ENCODE results near the gene RFPL4A.
"Not testable (repeated sequence)": the region's sequence is repeated elsewhere in the genome, so short reads cannot be mapped to it uniquely, and the experiment has no call there.

Gene RFPL4A

GRCh38 chr19:55758797-55759196 lies at the start of gene RFPL4A:
RFPL4A (plus strand) TSS chr19:55759097; CDS start chr19:55761801, 2,704 bp downstream.
- DNase-seq (ENCODE audit: low spot score), result not testable (repeated sequence)

GRCh38 chr19:55711719-55712118 lies 47.2 kb upstream of the RFPL4A start:
- DNase-seq (ENCODE audit: low spot score), result no peak

- DNase-seq (ENCODE audit: low spot score), result no peak
Measured at GRCh38 chr19:55712804-55713631, 45.9 kb upstream of the RFPL4A start.

DNA sequence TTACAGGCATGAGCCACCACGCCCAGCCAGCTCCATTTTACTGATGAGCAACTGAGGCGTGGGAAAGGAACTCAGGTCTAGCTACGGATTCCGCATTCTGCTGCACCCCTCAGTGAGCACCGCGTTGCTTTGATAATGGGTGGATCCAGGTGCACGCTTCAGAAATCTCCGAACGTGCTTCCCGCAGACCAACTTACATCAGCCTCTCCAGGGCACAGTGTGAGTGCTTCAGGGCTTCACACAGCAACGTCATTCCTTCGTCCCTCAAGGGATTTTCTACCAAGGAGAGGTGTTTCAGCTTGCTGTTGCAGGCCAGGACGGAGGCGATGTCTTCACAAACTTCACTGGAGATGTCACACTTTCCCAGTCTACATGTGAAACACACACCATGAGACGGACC lies 42.4 kb upstream of the RFPL4A start:
- no peak for DNase-seq (ENCODE audit: low spot score)

DNA sequence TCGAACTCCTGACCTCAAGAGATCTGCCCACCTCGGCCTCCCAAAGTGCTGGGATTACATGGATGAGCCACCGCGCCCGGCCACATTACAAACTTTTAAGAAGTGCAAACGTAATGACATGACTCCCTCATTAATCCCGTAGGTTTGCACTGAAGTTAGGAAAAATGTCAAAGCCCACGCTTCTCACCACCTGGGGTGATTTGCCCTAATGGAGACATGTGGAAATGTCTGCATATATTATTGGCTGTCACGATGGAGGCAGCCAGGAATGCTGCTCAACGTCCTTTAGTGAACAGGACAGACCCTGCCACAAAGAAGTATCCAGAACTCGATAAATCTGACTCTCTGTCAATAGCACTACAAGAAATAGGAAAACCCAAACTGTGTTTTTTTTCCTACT lies 41.6 kb upstream of the RFPL4A start:
- DNase-seq (ENCODE audit: low spot score), result no peak

DNA sequence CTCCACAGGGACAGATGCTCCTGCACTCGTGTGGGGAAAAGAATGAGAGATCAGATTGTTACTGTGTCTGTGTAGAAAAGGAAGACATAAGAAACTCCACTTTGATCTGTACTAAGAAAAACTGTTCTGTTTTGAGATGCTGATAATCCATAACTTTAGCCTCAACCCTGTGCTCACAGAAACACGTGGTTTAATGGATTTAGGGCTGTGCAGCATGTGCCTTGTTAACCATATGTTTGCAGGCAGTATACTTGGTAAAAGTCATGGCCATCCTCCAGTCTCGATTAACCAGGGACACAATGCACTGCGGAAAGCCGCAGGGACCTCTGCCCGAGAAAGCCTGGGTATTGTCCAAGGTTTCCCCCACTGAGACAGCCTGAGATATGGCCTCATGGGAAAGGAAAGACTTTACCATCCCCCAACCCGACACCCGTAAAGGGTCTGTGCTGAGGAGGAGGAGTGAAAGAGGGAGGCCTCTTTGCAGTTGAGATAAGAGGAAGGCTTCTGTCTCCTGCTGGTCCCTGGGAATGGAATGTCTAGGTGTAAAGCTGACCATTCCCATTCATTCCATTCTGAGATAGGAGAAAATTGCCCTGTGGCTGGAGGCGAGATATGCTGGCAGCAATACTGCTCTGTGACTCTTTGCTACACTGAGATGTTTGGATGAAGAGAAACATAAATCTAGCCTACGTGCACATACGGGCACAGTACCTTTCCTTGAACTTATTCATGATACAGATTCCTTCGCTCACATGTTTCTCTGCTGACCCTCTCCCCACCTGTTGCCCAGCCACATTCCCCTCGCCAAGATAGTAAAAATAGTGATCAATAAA lies 40.8 kb upstream of the RFPL4A start:
- DNase-seq (ENCODE audit: low spot score), result not testable (repeated sequence)

DNA sequence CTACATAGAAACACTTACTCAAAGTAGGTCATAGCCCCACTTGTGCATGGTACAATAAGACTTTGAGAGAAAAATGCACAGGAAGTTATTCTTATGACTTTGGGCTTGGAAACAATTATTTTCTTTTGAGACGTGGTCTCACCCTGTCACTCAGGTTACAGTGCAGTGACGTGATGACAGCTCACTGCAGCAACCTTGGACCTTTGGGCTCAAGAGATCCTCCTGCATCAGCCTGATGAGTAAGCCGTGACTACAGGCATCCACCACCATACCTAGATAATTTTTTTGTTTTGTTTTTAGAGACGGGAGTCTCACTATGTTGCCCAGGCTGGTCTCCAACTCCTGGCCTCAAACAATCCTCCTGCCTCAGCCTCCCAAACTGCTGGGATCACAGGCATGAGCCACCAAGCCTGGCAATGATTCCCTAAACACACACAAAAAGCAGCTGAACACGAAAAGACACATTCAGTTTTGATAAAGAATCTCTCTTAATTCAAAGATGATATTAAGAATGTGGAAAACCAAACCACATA lies 38.6 kb upstream of the RFPL4A start:
- no peak for DNase-seq (ENCODE audit: low spot score)

- no peak for DNase-seq (ENCODE audit: low spot score)
Measured at GRCh38 chr19:55720801-55721200, 38.1 kb upstream of the RFPL4A start.

- no peak for DNase-seq (ENCODE audit: low spot score)
Measured at GRCh38 chr19:55723491-55723890, 35.4 kb upstream of the RFPL4A start.

DNA sequence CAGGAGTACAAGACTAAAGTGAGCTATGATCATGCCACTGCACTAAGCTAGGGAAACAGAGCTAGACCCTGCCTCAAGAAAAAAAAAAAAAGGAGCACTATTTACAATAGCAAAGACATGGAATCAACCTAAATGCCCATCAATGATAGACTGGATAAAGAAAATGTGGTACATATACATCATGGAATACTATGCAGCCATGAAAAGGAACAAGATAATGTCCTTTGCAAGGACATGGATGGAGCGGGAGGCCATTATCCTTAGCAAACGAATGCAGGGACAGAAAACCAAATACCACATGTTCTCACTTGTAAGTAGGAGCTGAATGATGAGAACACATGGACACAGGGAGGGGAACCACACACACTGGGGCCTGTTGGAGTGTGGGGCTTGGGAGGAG lies 28.5 kb upstream of the RFPL4A start:
- DNase-seq (ENCODE audit: low spot score), result not testable (repeated sequence)

GRCh38 chr19:55738302-55738701 lies 20.6 kb upstream of the RFPL4A start, which contains the start of gene NLRP9:
NLRP9 (minus strand) TSS chr19:55738402; CDS start chr19:55738374, 28 bp downstream.
- no peak for DNase-seq (ENCODE audit: low spot score)

DNA sequence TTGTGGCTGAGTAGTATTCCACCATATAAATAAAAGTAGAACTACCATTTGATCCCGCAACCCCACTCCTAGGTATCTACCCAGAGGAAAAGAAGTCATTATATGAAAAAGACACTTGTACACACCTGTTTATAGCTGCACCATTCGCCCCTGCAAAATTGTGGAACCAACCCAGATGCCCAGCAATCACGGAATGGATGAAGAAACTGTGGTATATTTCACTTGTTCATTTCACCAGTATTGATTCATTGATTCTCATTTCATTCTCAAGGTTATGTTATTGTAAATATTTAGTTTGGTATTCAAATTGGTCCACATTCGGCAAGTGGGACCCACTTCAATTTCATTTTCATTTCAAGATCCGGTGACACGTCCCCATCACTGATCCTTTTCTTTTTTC lies 8.2 kb upstream of the RFPL4A start:
- DNase-seq (ENCODE audit: low spot score), result no peak

DNA sequence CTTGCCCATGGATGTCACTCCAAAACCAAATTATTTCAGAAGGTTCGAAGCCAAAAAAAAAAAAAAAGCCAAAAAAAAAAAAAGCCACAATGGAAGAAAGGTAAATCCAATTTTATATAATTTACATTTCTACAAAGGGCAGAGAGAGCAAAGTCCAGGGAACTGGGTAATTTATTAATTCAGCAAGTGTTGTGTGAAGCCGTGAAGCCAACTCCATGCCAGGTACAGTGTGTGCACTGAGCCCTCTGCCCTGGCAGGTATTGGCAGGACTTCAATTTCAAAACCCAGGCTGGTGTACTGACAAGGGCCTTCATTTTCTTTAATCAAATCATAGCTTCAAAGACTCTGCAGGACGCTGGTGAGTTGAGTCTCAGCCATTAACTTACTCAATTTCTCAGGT lies 5.5 kb upstream of the RFPL4A start:
- no peak for DNase-seq (ENCODE audit: low spot score)

DNA sequence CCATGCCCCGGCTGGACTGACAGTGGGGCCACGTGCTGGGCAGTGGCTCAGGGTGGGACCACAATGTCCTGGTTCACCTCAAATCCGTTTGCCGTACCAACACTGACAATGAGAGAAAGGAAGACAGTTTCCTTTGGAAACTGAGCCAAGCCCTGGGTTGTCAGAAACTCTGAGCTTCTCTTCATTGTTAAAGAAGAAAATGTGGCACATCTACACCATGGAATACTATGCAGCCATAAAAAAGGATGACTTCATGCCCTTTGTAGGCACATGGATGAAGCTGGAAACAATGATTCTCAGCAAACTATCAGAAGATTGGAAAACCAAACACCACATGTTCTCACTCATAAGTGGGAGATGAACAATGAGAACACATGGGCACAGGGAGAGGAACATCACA lies 2.1 kb upstream of the RFPL4A start:
- not testable (repeated sequence) for DNase-seq (ENCODE audit: low spot score)

DNA sequence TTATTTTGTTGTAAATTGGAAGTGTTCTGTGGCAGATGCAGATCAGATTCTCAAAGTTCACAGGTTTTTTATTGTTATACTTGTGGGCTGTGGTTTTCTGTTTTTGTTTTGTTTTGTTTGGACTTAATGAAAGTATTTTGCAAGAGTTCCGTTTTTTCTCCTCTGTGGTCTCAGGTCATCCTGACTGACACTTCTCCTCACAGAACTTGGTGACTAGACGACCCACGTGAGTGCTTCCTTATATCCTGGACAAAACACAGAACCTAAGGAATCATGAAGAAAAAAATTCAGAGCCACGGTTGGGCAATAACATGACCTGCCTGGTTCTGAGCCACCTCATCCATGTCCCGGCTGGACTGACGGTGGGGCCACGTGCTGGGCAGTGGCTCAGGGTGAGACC lies 7.6 kb downstream of the RFPL4A start:
- no peak for DNase-seq (ENCODE audit: low spot score)

- not testable (repeated sequence) for DNase-seq (ENCODE audit: low spot score)
Measured at GRCh38 chr19:55768818-55769217, 9.9 kb downstream of the RFPL4A start, which contains the start of gene RFPL4AL1. RFPL4AL1 (plus strand) TSS chr19:55769118; CDS start chr19:55771805, 2,687 bp downstream.

DNA sequence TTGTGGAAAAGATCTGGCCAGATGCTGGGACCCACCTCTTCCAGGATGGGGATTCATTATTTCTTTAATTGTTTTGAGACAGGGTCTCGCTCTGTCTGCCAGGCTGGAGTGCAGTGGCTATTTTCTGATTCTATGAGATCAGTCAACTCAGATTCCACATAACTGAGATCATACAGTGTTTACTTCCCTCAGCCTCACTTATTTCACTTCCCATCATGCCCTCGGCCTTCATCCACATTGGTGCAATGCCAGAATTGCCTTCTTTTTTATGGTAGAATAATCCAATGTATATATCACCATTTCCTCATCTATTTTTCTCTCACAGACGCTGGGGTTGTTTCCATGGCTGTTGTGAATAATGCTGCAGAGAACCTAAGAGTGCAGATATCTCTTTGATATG lies 10.7 kb downstream of the RFPL4A start:
- DNase-seq (ENCODE audit: low spot score), result not testable (repeated sequence)

DNA sequence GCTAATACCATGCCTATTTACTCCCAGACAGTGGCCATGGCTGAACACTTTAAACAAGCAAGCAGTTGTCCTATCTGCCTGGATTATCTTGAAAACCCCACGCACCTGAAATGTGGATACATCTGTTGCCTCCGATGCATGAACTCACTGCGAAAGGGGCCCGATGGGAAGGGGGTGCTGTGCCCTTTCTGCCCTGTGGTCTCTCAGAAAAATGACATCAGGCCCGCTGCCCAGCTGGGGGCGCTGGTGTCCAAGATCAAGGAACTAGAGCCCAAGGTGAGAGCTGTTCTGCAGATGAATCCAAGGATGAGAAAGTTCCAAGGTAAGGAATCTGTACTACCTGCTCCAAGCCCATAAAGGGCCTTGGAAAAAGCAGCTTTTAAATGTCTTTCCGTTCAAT lies 18.6 kb downstream of the RFPL4A start:
- DNase-seq (ENCODE audit: low spot score), result no peak

- no peak for DNase-seq (ENCODE audit: low spot score)
Measured at GRCh38 chr19:55778331-55778730, 19.4 kb downstream of the RFPL4A start.

GRCh38 chr19:55781112-55781511 lies 22.2 kb downstream of the RFPL4A start:
- no peak for DNase-seq (ENCODE audit: low spot score)

- no peak for DNase-seq (ENCODE audit: low spot score)
Measured at GRCh38 chr19:55795021-55795420, 36.1 kb downstream of the RFPL4A start.

GRCh38 chr19:55801416-55801815 lies 42.5 kb downstream of the RFPL4A start:
- DNase-seq (ENCODE audit: low spot score), result no peak

- DNase-seq (ENCODE audit: low spot score), result no peak
Measured at GRCh38 chr19:55802281-55802680, 43.4 kb downstream of the RFPL4A start.

Data from AG20443 (cell line).